Neural cell (in vitro differentiated cells): Measurements from ENCODE around the gene PIK3R1.

Experiments used
- CTCF ChIP-seq: fragments of 450-650 bp; IDR thresholded peaks from 2 replicates; pipeline ENCODE4 v1.5.1; 2014; ENCODE audit warnings: antibody characterized with exemption, mild to moderate bottlenecking, moderate library complexity; ENCODE audit not compliant: poor library complexity, severe bottlenecking
- POLR2AphosphoS5 ChIP-seq: IDR thresholded peaks from 2 replicates; pipeline ENCODE4 v1.6.1; 2012

GRCh38 chr5:68313336-68313735 is 97.8 kb downstream of the PIK3R1 start:
- TF ChIP-seq POLR2AphosphoS5: no peak
- no peak for TF ChIP-seq CTCF
